Nephron (organoid): Measurements from ENCODE around the gene HPCAL1.

Source experiments
- H3K27ac Mint-ChIP-seq, 3 experiments: 2 replicates each; pipeline ENCODE4 v1.8.0; 2020; ENCODE audit warnings: mixed read lengths in 3 of 3, mild to moderate bottlenecking in 2 of 3, moderate library complexity in 1 of 3
- H3K27me3 Mint-ChIP-seq: 2 replicates; pipeline ENCODE4 v1.8.0; 2021; ENCODE audit warnings: low read depth, mild to moderate bottlenecking, moderate library complexity, mixed read lengths
- H3K36me3 Mint-ChIP-seq: 2 replicates; pipeline ENCODE4 v1.8.0; 2020; ENCODE audit warnings: low read depth, mixed read lengths
- H3K4me1 Mint-ChIP-seq: 2 replicates; pipeline ENCODE4 v1.8.0; 2020; ENCODE audit warnings: mixed read lengths
- H3K4me3 Mint-ChIP-seq, 3 experiments: 2 replicates each; pipeline ENCODE4 v1.8.0; 2020; ENCODE audit warnings: mild to moderate bottlenecking in 3 of 3, mixed read lengths in 3 of 3, moderate library complexity in 2 of 3
- H3K9me3 Mint-ChIP-seq: 2 replicates; pipeline ENCODE4 v1.8.0; 2020; ENCODE audit warnings: mixed read lengths
- CTCF ChIP-seq, 3 experiments: fragments of 200-600 bp; sonication (generic); IDR thresholded peaks; one replicate each; pipeline ENCODE4 v1.5.0; 2021; ENCODE audit warnings: antibody characterized with exemption in 3 of 3; ENCODE audit not compliant: unreplicated experiment in 3 of 3

Gene HPCAL1

GRCh38 chr2:10325278-10326145, 22.8 kb downstream of the HPCAL1 start:
- Mint-ChIP-seq H3K27me3 (peaks cover 13% of the 10 kb centered on the region), H3K27ac (peak overlapping the region; percentile 29 to 80 (median 32)), H3K4me3 (no peak overlapping the region), H3K36me3 (peaks cover 6% of the 10 kb centered on the region), H3K4me1 (peaks cover 31% of the 10 kb centered on the region), H3K9me3 (peaks cover 3% of the 10 kb centered on the region)
- TF ChIP-seq CTCF (IDR thresholded peaks at IDR 0.05; ENCODE audit: unreplicated experiment in 3 of 3) = no peak

- TF ChIP-seq CTCF (IDR thresholded peaks at IDR 0.05; ENCODE audit: unreplicated experiment in 3 of 3) = no peak
- H3K27me3 Mint-ChIP-seq = peaks cover 13% of the 10 kb centered on the region
- H3K9me3 Mint-ChIP-seq = no peaks in the 10 kb centered on the region
Measured at GRCh38 chr2:10326151-10326616, 23.5 kb downstream of the HPCAL1 start.

GRCh38 chr2:10326707-10327594, 24.2 kb downstream of the HPCAL1 start:
- Mint-ChIP-seq H3K27me3 (peaks cover 21% of the 10 kb centered on the region), H3K4me1 (peaks cover 44% of the 10 kb centered on the region), H3K27ac (no peak overlapping the region), H3K4me3 (no peak overlapping the region), H3K36me3 (no peaks in the 10 kb centered on the region), H3K9me3 (no peaks in the 10 kb centered on the region)
- TF ChIP-seq CTCF (IDR thresholded peaks at IDR 0.05; ENCODE audit: unreplicated experiment in 3 of 3) = no peak

More at GRCh38 chr2:10326151-10326616, 23.5 kb downstream of the HPCAL1 start:
- Mint-ChIP-seq H3K4me3 (no peak overlapping the region), H3K4me1 (peaks cover 37% of the 10 kb centered on the region), H3K27ac (peak overlapping the region; percentile 29 to 80 (median 32)), H3K36me3 (no peaks in the 10 kb centered on the region)

- Mint-ChIP-seq H3K27ac (no peak overlapping the region), H3K4me1 (peaks cover 55% of the 10 kb centered on the region), H3K4me3 (no peak overlapping the region), H3K27me3 (peaks cover 21% of the 10 kb centered on the region), H3K36me3 (no peaks in the 10 kb centered on the region), H3K9me3 (no peaks in the 10 kb centered on the region)
- no peak for TF ChIP-seq CTCF (IDR thresholded peaks at IDR 0.05; ENCODE audit: unreplicated experiment in 3 of 3)
Measured at GRCh38 chr2:10327896-10328669, 25.4 kb downstream of the HPCAL1 start.

- no peaks in the 10 kb centered on the region for H3K36me3 Mint-ChIP-seq
- H3K4me1 Mint-ChIP-seq = peaks cover 63% of the 10 kb centered on the region
- peaks cover 19% of the 10 kb centered on the region for H3K27me3 Mint-ChIP-seq
- H3K4me3 Mint-ChIP-seq = no peak overlapping the region
- no peaks in the 10 kb centered on the region for H3K9me3 Mint-ChIP-seq
- H3K27ac Mint-ChIP-seq = no peak overlapping the region
- no peak for TF ChIP-seq CTCF (IDR thresholded peaks at IDR 0.05; ENCODE audit: unreplicated experiment in 3 of 3)
Measured at GRCh38 chr2:10328670-10329579, 26.2 kb downstream of the HPCAL1 start.
